ENCODE data around the gene RBMS3. TPM values are rescaled to one million over a fixed set of nuclear protein-coding genes. Genes with fewer than 3 reads are reported as not detected.

The RBMS3 gene
- polyA plus RNA-seq, 1 experiment, result 33.4 TPM

DNA sequence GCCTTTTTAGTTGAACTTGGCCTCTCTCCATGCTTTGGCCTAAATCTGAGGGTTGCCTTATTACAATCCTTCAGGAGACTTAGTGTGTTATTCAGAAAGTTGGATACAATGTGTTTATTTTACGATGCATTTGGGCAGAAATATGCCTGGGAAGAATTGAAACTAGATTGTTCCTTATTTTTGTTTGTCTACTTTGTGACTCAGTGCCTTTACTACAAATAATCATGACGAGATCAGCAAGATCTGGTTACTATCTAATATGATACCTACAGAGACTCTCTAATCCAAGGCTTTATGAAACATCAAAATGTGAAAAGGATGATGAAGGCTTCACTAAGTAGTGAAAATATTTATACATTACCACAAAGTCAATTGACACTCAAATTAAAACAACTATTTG is 82.2 kb downstream of the RBMS3 start:
- H3K4me3 ChIP-seq (ENCODE audit: low read depth, low read length), result no peak overlapping the region
- H3K27me3 ChIP-seq (ENCODE audit: control insufficient read depth, insufficient read depth, low read length), result no peaks in the 10 kb centered on the region
- POLR2A ChIA-PET, result no interaction called here
- no peaks in the 10 kb centered on the region for H3K9me3 ChIP-seq (ENCODE audit: control insufficient read depth, insufficient read depth, low read length)
- CTCF ChIA-PET, result no interaction called here
- no peak for DNase-seq (ENCODE audit: low read depth, low spot score)
- no peak overlapping the region for H3K27ac ChIP-seq (ENCODE audit: low read depth, low read length)
- TF ChIP-seq, protein P1, sequence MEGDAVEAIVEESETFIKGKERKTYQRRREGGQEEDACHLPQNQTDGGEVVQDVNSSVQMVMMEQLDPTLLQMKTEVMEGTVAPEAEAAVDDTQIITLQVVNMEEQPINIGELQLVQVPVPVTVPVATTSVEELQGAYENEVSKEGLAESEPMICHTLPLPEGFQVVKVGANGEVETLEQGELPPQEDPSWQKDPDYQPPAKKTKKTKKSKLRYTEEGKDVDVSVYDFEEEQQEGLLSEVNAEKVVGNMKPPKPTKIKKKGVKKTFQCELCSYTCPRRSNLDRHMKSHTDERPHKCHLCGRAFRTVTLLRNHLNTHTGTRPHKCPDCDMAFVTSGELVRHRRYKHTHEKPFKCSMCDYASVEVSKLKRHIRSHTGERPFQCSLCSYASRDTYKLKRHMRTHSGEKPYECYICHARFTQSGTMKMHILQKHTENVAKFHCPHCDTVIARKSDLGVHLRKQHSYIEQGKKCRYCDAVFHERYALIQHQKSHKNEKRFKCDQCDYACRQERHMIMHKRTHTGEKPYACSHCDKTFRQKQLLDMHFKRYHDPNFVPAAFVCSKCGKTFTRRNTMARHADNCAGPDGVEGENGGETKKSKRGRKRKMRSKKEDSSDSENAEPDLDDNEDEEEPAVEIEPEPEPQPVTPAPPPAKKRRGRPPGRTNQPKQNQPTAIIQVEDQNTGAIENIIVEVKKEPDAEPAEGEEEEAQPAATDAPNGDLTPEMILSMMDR (IDR thresholded peaks at IDR 0.05; ENCODE audit: low read depth, low read length), result no peak

DNA sequence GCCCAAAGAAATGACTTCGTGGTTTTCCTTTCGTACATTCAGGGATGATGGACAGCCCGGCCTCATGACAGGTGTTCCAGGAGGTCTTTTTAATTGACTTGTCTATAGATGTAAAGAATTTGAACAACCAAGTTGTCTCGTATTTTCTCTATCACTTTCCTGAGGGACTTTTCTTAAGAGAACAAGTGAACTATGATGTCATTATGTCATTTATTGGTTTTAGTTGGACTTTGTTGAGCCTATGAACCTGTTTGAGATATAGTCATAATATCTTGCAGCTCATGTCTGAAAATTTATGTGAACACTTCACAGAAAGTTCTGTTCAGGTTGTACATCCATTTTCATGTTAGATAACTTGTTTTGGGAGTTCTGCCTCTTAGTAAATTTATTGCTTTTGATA is 89.2 kb downstream of the RBMS3 start:
- DNase-seq (ENCODE audit: low read depth, low spot score), result no peak
- CTCF ChIA-PET, result no interaction called here
- POLR2A ChIA-PET, result no interaction called here

DNA sequence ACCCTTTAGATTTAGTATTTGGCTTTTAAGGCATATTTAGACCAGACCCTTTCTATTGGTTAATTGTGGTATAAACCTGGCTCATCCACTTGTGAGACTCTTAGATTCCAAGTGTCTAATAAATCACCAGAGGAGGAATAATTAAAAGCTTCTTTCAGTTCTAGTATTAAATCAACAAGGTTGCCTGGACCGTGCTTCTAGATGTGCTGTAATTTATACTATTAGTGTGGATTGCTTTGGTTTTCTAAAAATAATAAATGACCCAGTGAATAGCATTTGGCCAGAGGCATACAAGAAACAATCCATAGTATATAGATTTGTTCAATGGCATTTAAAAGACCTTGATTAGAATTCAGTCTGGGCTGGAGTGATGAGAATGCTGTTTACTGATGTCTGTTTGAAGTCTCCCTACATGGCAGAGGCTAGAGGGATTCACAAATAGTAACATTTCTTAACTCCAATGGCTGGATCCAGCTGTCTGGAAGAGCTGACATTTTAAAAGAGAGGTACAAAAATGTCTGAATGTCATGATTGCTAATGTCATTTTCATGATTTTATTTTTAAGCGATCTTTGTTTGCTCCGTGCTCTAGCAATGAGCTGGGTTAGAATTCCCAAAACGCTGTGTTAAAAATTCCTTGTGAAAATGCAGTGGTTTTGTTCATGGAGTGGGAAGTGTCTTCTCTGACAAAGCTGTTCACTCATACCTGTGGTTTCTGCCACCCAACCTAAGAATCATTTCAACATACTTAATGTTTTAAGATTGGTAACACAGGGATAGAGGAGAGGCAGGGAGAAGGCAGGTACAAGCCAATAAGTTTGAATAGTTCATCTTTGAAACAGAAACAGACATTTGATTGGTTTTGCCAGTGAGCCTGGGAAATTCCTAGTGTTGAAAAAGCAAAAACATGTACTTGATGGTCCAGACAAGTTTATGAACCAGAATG is 89.9 kb downstream of the RBMS3 start:
- no peak overlapping the region for H3K27ac ChIP-seq (ENCODE audit: low read depth, low read length)
- H3K4me3 ChIP-seq (ENCODE audit: low read depth, low read length), result no peak overlapping the region
- POLR2A ChIA-PET, result interaction anchor here (0.5 kb wide), 1 partner anchor 60 kb away, joined by 3 read pairs; no protein-coding TSS in a partner anchor
- H3K9me3 ChIP-seq (ENCODE audit: control insufficient read depth, insufficient read depth, low read length), result no peaks in the 10 kb centered on the region
- H3K27me3 ChIP-seq (ENCODE audit: control insufficient read depth, insufficient read depth, low read length), result no peaks in the 10 kb centered on the region
- CTCF ChIA-PET, result no interaction called here
- TF ChIP-seq, protein P1 (IDR thresholded peaks at IDR 0.05; ENCODE audit: low read depth, low read length), result no peak
- DNase-seq (ENCODE audit: low read depth, low spot score), result no peak

More for the DNA sequence above, 89.2 kb downstream of the RBMS3 start:
- H3K27ac ChIP-seq (ENCODE audit: low read depth, low read length), result no peak overlapping the region
- no peaks in the 10 kb centered on the region for H3K9me3 ChIP-seq (ENCODE audit: control insufficient read depth, insufficient read depth, low read length)
- TF ChIP-seq, protein P1 (IDR thresholded peaks at IDR 0.05; ENCODE audit: low read depth, low read length), result no peak
- no peaks in the 10 kb centered on the region for H3K27me3 ChIP-seq (ENCODE audit: control insufficient read depth, insufficient read depth, low read length)
- no peak overlapping the region for H3K4me3 ChIP-seq (ENCODE audit: low read depth, low read length)

DNA sequence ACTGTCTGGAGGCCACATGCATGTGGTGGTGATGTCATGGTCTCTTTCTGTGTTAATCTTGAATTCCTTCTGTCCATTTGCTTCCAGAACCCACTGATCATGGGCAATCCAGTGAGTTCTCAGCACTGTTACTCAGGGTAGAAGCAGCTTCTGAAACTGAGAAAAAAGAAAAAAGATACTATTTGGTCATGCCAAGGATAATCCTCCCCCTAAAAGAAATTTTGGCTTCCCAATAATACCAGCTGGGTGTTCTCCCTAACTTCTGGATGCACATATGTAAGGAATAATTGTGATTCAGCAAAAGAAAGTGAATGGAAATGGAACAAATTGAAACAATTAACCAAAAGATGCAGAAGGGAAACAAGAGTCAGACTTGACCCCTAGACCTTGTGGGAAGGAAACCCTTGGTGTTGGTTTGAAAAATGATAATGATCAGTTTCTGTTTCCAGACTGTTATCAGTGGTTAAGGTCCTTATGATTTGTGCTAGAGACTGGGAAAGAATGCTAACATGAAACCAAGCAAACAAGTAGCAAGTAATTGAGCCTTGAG is 92.3 kb downstream of the RBMS3 start:
- H3K27ac ChIP-seq (ENCODE audit: low read depth, low read length), result no peak overlapping the region
- TF ChIP-seq, protein P1 (IDR thresholded peaks at IDR 0.05; ENCODE audit: low read depth, low read length), result no peak
- CTCF ChIA-PET, result no interaction called here

DNA sequence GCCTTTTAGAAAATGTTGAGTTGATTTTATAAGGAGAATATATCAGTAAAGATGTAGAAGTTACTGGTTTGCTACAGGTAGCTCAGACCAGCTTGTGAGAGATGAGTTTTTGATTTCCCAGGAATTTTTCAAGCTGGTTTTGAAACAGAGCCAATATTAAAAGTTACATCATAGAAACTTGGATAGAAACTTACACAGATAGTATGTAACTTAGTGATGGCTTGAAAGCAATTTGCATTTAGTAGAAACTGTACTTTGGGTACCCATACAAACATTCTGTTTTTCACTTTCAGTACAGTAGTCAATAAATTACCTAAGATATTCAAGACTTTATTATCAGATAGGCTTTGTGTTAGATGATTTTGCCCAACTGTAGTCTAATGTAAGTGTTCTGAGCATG is 93.4 kb downstream of the RBMS3 start:
- Histone ChIP-seq H3K4me3 (ENCODE audit: low read depth, low read length) (no peak overlapping the region), H3K27me3 (ENCODE audit: control insufficient read depth, insufficient read depth, low read length) (no peaks in the 10 kb centered on the region), H3K27ac (ENCODE audit: low read depth, low read length) (no peak overlapping the region), H3K9me3 (ENCODE audit: control insufficient read depth, insufficient read depth, low read length) (no peaks in the 10 kb centered on the region)
- ChIA-PET POLR2A (no interaction called here), CTCF (no interaction called here)
- TF ChIP-seq, protein P1 (IDR thresholded peaks at IDR 0.05; ENCODE audit: low read depth, low read length), result no peak
- no peak for DNase-seq (ENCODE audit: low read depth, low spot score)

More for the DNA sequence above, 92.3 kb downstream of the RBMS3 start:
- no peaks in the 10 kb centered on the region for H3K27me3 ChIP-seq (ENCODE audit: control insufficient read depth, insufficient read depth, low read length)
- no peak overlapping the region for H3K4me3 ChIP-seq (ENCODE audit: low read depth, low read length)
- POLR2A ChIA-PET, result no interaction called here
- no peaks in the 10 kb centered on the region for H3K9me3 ChIP-seq (ENCODE audit: control insufficient read depth, insufficient read depth, low read length)
- DNase-seq (ENCODE audit: low read depth, low spot score), result no peak

Measured in AG04450 (cell line).